Cardiac fibroblast (primary cell): Measurements from ENCODE around the gene POU2AF2.
A peak's percentile ranks its signal among the peaks of the same experiment; 100 is the strongest.

Experiments
- DNase-seq, 2 donors: peaks; one replicate each; pipeline versions ENCODE4 v3.0.0 to v3.0.0-alpha.2; 2010; ENCODE audit warnings: low read depth in 2 of 2
- H3K4me3 ChIP-seq, 2 donors: replicated peaks in 1 of 2; 1 replicate in 1 of 2; 2 replicates in 1 of 2; pipeline ENCODE4 v1.5.1; 2011; ENCODE audit warnings: low read depth in 2 of 2, low read length in 2 of 2, mild to moderate bottlenecking in 2 of 2, moderate library complexity in 1 of 2
- CTCF ChIP-seq: IDR thresholded peaks from one replicate; pipeline ENCODE4 v1.5.1; 2011; ENCODE audit warnings: low read depth, mild to moderate bottlenecking, low read length, inconsistent platforms

The POU2AF2 gene

GRCh38 chr11:111329306-111330204 is 84.0 kb downstream of the POU2AF2 start:
- H3K4me3 ChIP-seq, result no peak overlapping the region
- TF ChIP-seq CTCF, result no peak
- no peak for DNase-seq

GRCh38 chr11:111330234-111330893 is 84.8 kb downstream of the POU2AF2 start:
- no peak for DNase-seq
- no peak for TF ChIP-seq CTCF
- no peak overlapping the region for H3K4me3 ChIP-seq

- H3K4me3 ChIP-seq, result no peak overlapping the region
- no peak for TF ChIP-seq CTCF
- DNase-seq, result peak; percentile 51 to 62
These were observed 86.4 kb downstream of the POU2AF2 start for GRCh38 chr11:111331711-111332479.

GRCh38 chr11:111334532-111335502 is 89.3 kb downstream of the POU2AF2 start:
- no peak for DNase-seq
- no peak for TF ChIP-seq CTCF
- no peak overlapping the region for H3K4me3 ChIP-seq

- no peak for TF ChIP-seq CTCF
- no peak overlapping the region for H3K4me3 ChIP-seq
- DNase-seq, result no peak
These were observed 90.0 kb downstream of the POU2AF2 start for GRCh38 chr11:111335549-111335948.
